Natural killer cell (primary cell): ENCODE results near the gene ITGAX. TPM values are rescaled to one million over a fixed set of nuclear protein-coding genes. Genes with fewer than 3 reads are reported as not detected.

Experiments used
- ATAC-seq, 3 donors: fragments of 150-1000 bp in 2 of 3; fragments of 200-7000 bp in 1 of 3; cut with Tn5 transposase; 1 replicate in 1 of 3; 2 replicates in 2 of 3; pipeline ENCODE4 v1.10.0; 2021; ENCODE audit warnings: mild to moderate bottlenecking in 2 of 3, moderate library complexity in 2 of 3
- DNase-seq, 2 donors: peaks; one replicate each; pipeline versions ENCODE4 v3.0.0 to v3.0.0-alpha.2; 2013 to 2021; ENCODE audit warnings: mixed read lengths in 1 of 2
- H3K27ac ChIP-seq: one replicate; pipeline ENCODE4 v1.5.1; 2013; ENCODE audit warnings: mild to moderate bottlenecking, low read length
- H3K27me3 ChIP-seq: one replicate; pipeline ENCODE4 v1.6.1; 2013; ENCODE audit warnings: low read length; ENCODE audit not compliant: control insufficient read depth, insufficient read depth
- H3K36me3 ChIP-seq: one replicate; pipeline ENCODE4 v1.6.1; 2013; ENCODE audit warnings: low read length; ENCODE audit not compliant: control insufficient read depth, insufficient read depth
- H3K4me1 ChIP-seq: one replicate; pipeline ENCODE4 v1.6.1; 2013; ENCODE audit warnings: low read length; ENCODE audit not compliant: control insufficient read depth, insufficient read depth
- H3K4me3 ChIP-seq: one replicate; pipeline ENCODE4 v1.5.1; 2013; ENCODE audit warnings: low read length
- H3K9me3 ChIP-seq: one replicate; pipeline ENCODE4 v1.6.1; 2013; ENCODE audit warnings: low read length; ENCODE audit not compliant: control insufficient read depth, insufficient read depth
- H3K27ac Mint-ChIP-seq, 2 donors: one replicate each; pipeline ENCODE4 v1.8.0; 2022; ENCODE audit warnings: mild to moderate bottlenecking in 2 of 2, mixed read lengths in 2 of 2, moderate library complexity in 1 of 2
- H3K27me3 Mint-ChIP-seq, 2 donors: one replicate each; pipeline ENCODE4 v1.8.0; 2022; ENCODE audit warnings: low read depth in 2 of 2, mixed read lengths in 2 of 2
- H3K36me3 Mint-ChIP-seq: one replicate; pipeline ENCODE4 v1.8.0; 2022; ENCODE audit warnings: mixed read lengths
- H3K4me1 Mint-ChIP-seq, 2 donors: one replicate each; pipeline ENCODE4 v1.8.0; 2022; ENCODE audit warnings: mixed read lengths in 2 of 2
- H3K4me3 Mint-ChIP-seq: one replicate; pipeline ENCODE4 v1.8.0; 2022; ENCODE audit warnings: mild to moderate bottlenecking, moderate library complexity, mixed read lengths
- H3K9me3 Mint-ChIP-seq, 2 donors: one replicate each; pipeline ENCODE4 v1.8.0; 2022; ENCODE audit warnings: mixed read lengths in 2 of 2
- CTCF ChIP-seq: fragments of 200-600 bp; IDR thresholded peaks from one replicate; pipeline ENCODE4 v1.8.0; 2022; ENCODE audit warnings: antibody characterized with exemption
- WGBS: methylation state at CpG from one replicate; pipeline ENCODE4 v1.1.7; 2013; ENCODE audit warnings: missing lambda C conversion rate; ENCODE audit not compliant: insufficient coverage; 5-methylcytosine and 5-hydroxymethylcytosine counted together
- intact Hi-C: fragments of 100-400 bp; cut with micrococcal nuclease; formaldehyde crosslinking; loops from one replicate; pipeline ENCODE4 v1.14.2; 2022
- total RNA-seq, 4 donors: library from RNA; stranded (reverse); fragments of 120-200 nt in 1 of 4; gene quantifications; one replicate each; pipeline versions ENCODE4 v1.2.3 to v1.2.4, GENCODE V29; 2013 to 2022

ITGAX gene
- total RNA-seq, 3 donors from 2014 or later (not counting 1 experiment from before 2014, with no cell fraction given) = 224 to 249 (median 233) TPM

GRCh38 chr16:31362476-31363405 lies 7.8 kb downstream of the ITGAX start:
- H3K9me3 Mint-ChIP-seq = no peaks in the 10 kb centered on the region
- H3K27ac Mint-ChIP-seq = peak overlapping the region in 1 of 2 donors; percentile 81

DNA sequence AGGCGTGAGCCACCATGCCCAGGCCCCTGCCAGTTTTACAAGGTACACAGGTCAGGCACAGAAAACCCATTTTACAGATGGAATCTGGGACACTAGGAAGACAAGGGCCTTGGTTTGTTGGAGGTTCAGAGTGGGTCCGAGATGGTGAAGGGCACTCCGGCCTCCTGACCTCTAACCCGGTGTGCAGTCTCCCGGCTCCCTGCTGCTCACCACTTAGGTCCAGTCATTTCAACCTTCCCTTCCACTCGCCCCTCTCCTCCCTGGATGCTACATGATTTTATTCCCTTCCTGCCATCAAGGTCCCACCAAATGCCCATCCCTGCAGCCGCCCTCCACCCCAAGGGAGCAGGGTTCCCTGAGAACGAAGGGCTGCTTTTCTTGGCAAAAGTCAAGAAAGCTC lies 8.7 kb downstream of the ITGAX start:
- no peak overlapping the region for H3K4me3 ChIP-seq

More at GRCh38 chr16:31362476-31363405, 7.8 kb downstream of the ITGAX start:
- intact Hi-C loops = no loop called here
- Histone ChIP-seq H3K4me1 (peaks cover 83% of the 10 kb centered on the region), H3K36me3 (peaks cover 3% of the 10 kb centered on the region), H3K9me3 (no peaks in the 10 kb centered on the region), H3K4me3 (no peak overlapping the region), H3K27ac (no peak overlapping the region), H3K27me3 (no peaks in the 10 kb centered on the region)
- H3K4me1 Mint-ChIP-seq = peaks cover 58 to 75% of the 10 kb centered on the region in 2 donors
- no peak overlapping the region for H3K4me3 Mint-ChIP-seq
- TF ChIP-seq CTCF = no peak
- peaks cover 0 to 2% of the 10 kb centered on the region in 2 donors for H3K27me3 Mint-ChIP-seq
- DNase-seq (no peak), ATAC-seq (no peak)
- H3K36me3 Mint-ChIP-seq = peaks cover 4% of the 10 kb centered on the region
- 91% methylated on average over 26 of the region's 26 CpGs for WGBS

DNA sequence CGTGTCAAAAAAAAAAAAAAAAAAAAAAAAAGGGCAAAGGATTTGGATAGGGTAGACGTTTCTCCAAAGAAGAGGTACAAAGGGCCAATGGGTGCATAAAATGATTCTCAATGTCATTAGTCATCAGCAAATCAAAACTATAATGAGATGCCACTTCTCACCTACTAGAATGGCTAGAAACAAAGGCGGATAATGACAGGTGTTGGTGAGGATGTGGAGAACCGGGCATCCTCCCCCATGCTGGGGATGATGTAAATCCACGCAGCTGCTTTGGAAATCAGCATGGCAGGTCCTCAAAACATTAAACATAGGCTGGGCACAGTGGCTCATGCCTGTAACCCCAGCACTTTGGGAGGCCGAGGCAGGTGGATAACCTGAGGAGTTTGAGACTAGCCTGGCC lies 9.4 kb downstream of the ITGAX start:
- Histone ChIP-seq H3K36me3 (peaks cover 3% of the 10 kb centered on the region), H3K9me3 (no peaks in the 10 kb centered on the region), H3K4me3 (no peak overlapping the region), H3K4me1 (peaks cover 78% of the 10 kb centered on the region), H3K27ac (peak overlapping the region; percentile 74), H3K27me3 (no peaks in the 10 kb centered on the region)
- Mint-ChIP-seq H3K9me3 (no peaks in the 10 kb centered on the region), H3K27ac (peak overlapping the region; percentile 81 to 83), H3K4me1 (peaks cover 57 to 74% of the 10 kb centered on the region in 2 donors), H3K4me3 (peak overlapping the region; percentile 71), H3K36me3 (peaks cover 7% of the 10 kb centered on the region), H3K27me3 (peaks cover 0 to 3% of the 10 kb centered on the region in 2 donors)
- intact Hi-C loops = loop anchor here (2.0 kb wide), 2 partner anchors 14 to 176 kb away; no protein-coding TSS in a partner anchor
- DNase-seq = peak in 1 of 2 donors; percentile 39
- ATAC-seq = peak in 1 of 3 donors; percentile 14
- WGBS = 55% methylated on average over 5 of the region's 6 CpGs
- TF ChIP-seq CTCF = no peak

More for the DNA sequence above, 8.7 kb downstream of the ITGAX start:
- Mint-ChIP-seq H3K27ac (peak overlapping the region; percentile 81 to 83), H3K36me3 (peaks cover 7% of the 10 kb centered on the region), H3K9me3 (no peaks in the 10 kb centered on the region), H3K4me1 (peaks cover 57 to 74% of the 10 kb centered on the region in 2 donors), H3K4me3 (peak overlapping the region; percentile 71), H3K27me3 (peaks cover 0 to 3% of the 10 kb centered on the region in 2 donors)
- H3K9me3 ChIP-seq = no peaks in the 10 kb centered on the region
- 96% methylated on average over 8 of the region's 8 CpGs for WGBS
- no peak for DNase-seq
- peaks cover 78% of the 10 kb centered on the region for H3K4me1 ChIP-seq
- peak overlapping the region; percentile 74 for H3K27ac ChIP-seq
- no peaks in the 10 kb centered on the region for H3K27me3 ChIP-seq
- no peak for TF ChIP-seq CTCF
- H3K36me3 ChIP-seq = peaks cover 3% of the 10 kb centered on the region
- ATAC-seq = no peak
- intact Hi-C loops = loop anchor here (2.0 kb wide), 2 partner anchors 13 to 175 kb away; no protein-coding TSS in a partner anchor
